Naive thymus-derived CD4-positive, alpha-beta T cell (primary cell): ENCODE data around the gene PPP1CA. TPM values are rescaled to one million over a fixed set of nuclear protein-coding genes. Genes with fewer than 3 reads are reported as not detected.
"Not testable (repeated sequence)": the region's sequence is repeated elsewhere in the genome, so short reads cannot be mapped to it uniquely, and the experiment has no call there.

ENCODE experiments used
- ATAC-seq: fragments of 150-1000 bp; cut with Tn5 transposase; 2 replicates; pipeline ENCODE4 v1.10.0; 2021; ENCODE audit warnings: mild to moderate bottlenecking, moderate library complexity
- CTCF ChIA-PET: fragments of 350-600 bp; sonication (Branson Sonifier 250); formaldehyde crosslinking; loops from one replicate; lab custom pipeline; 2021; ENCODE audit warnings: antibody characterized with exemption; lab: Charles Lee
- POLR2A ChIA-PET: fragments of 350-600 bp; sonication (Branson Sonifier 250); formaldehyde crosslinking; loops from one replicate; lab custom pipeline; 2021; ENCODE audit warnings: antibody characterized with exemption, inconsistent platforms; lab: Charles Lee
- DNase-seq, 9 donors: peaks; one replicate each; pipeline versions ENCODE4 v3.0.0 to v3.0.0-alpha.2; 2020 to 2022; ENCODE audit warnings: mixed read lengths in 1 of 9
- H3K27ac ChIP-seq: one replicate; pipeline ENCODE4 v1.7.0; 2013; ENCODE audit warnings: mild to moderate bottlenecking, low read depth, low read length, moderate library complexity
- H3K27me3 ChIP-seq, 2 donors: one replicate each; pipeline ENCODE4 v1.7.0; 2013; ENCODE audit warnings: low read length in 2 of 2, mild to moderate bottlenecking in 2 of 2, moderate library complexity in 2 of 2; ENCODE audit not compliant: control insufficient read depth in 2 of 2, insufficient read depth in 2 of 2
- H3K36me3 ChIP-seq, 3 experiments: 1 replicate in 2 of 3; 2 replicates in 1 of 3; pipeline ENCODE4 v1.7.0; 2013; ENCODE audit warnings: low read length in 3 of 3, mild to moderate bottlenecking in 3 of 3, moderate library complexity in 1 of 3; ENCODE audit not compliant: insufficient read depth in 3 of 3, control insufficient read depth in 2 of 3
- H3K4me1 ChIP-seq, 2 donors: one replicate each; pipeline ENCODE4 v1.7.0; 2013; ENCODE audit warnings: low read length in 2 of 2, mild to moderate bottlenecking in 2 of 2, moderate library complexity in 1 of 2; ENCODE audit not compliant: control insufficient read depth in 2 of 2, insufficient read depth in 2 of 2
- H3K4me3 ChIP-seq: 2 replicates; pipeline ENCODE4 v1.7.0; 2013; ENCODE audit warnings: mild to moderate bottlenecking, low read length
- H3K9me3 ChIP-seq, 3 experiments: 1 replicate in 2 of 3; 2 replicates in 1 of 3; pipeline ENCODE4 v1.7.0; 2013; ENCODE audit warnings: low read length in 3 of 3; ENCODE audit not compliant: control insufficient read depth in 2 of 3
- H3K27ac Mint-ChIP-seq, 9 donors: one replicate each; pipeline ENCODE4 v1.8.0; 2020 to 2022; ENCODE audit warnings: mixed read lengths in 9 of 9, mild to moderate bottlenecking in 8 of 9, moderate library complexity in 5 of 9, inconsistent platforms in 2 of 9
- H3K27me3 Mint-ChIP-seq, 5 donors: one replicate each; pipeline ENCODE4 v1.8.0; 2021 to 2022; ENCODE audit warnings: mixed read lengths in 5 of 5, mild to moderate bottlenecking in 1 of 5
- H3K36me3 Mint-ChIP-seq, 5 donors: one replicate each; pipeline ENCODE4 v1.8.0; 2020 to 2022; ENCODE audit warnings: mixed read lengths in 5 of 5, mild to moderate bottlenecking in 3 of 5, inconsistent platforms in 1 of 5
- H3K4me1 Mint-ChIP-seq, 7 donors: one replicate each; pipeline ENCODE4 v1.8.0; 2020 to 2022; ENCODE audit warnings: mixed read lengths in 7 of 7, mild to moderate bottlenecking in 3 of 7, inconsistent platforms in 1 of 7
- H3K4me3 Mint-ChIP-seq, 10 donors: one replicate each; pipeline ENCODE4 v1.8.0; 2020 to 2022; ENCODE audit warnings: mild to moderate bottlenecking in 10 of 10, mixed read lengths in 10 of 10, moderate library complexity in 6 of 10, inconsistent platforms in 2 of 10
- H3K9me3 Mint-ChIP-seq, 11 donors: one replicate each; pipeline ENCODE4 v1.8.0; 2020 to 2022; ENCODE audit warnings: mixed read lengths in 11 of 11, mild to moderate bottlenecking in 4 of 11, inconsistent platforms in 1 of 11, moderate library complexity in 1 of 11
- intact Hi-C, 2 donors: fragments of 100-400 bp; cut with micrococcal nuclease; formaldehyde crosslinking; loops; one replicate each; pipeline ENCODE4 v1.15.1; 2023
- polyA plus RNA-seq, 2 donors: library from polyadenylated mRNA; unstranded; fragments of 300-500 nt; fragmentation: Illumina TruSeq; gene quantifications; one replicate each; pipeline ENCODE4 v1.2.3, GENCODE V29; 2021
- total RNA-seq, 6 experiments: library from RNA in 5 of 6; stranded (reverse) in 5 of 6; gene quantifications; 1 replicate in 5 of 6; 2 replicates in 1 of 6; pipeline ENCODE4 v1.2.3 and lab custom pipeline; 2021 to 2026

The PPP1CA gene
- total and polyA plus RNA-seq, 7 experiments from 2014 or later: 83.0 to 363 (median 150) TPM

DNA sequence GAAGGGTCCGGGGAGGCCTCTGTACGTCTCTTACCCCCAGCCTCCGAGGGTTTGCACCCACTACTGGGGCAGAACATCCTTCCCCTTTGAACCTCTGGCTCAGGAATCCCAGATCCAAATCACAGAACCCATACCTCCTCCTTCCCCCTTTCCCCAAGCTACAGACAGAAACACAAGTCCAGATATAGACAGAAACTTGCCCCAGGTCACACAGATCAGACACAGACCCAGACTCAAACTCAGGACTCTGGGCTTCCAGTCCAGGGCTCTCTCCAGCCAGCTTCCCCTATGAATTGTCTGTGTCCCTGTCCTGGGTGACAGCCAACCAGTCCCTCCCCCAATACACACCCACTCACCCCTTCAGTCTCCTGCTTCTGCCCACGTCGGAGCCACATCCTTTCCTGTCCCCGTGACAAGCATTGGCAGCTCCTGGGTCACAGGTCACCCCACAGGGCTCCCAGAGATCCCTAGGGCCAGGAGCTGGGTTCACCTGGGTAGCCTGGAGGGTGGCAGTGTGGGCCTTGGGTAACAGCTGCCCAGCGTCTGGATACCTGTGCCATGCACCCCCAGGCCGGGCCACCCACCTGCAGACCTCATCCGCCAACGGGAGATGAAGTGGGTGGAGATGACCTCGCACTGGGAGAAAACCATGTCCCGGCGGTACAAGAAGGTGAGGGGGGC is 3.0 kb upstream of the PPP1CA start:
- H3K4me1 Mint-ChIP-seq: peaks cover 23 to 63% (median 53%) of the 10 kb centered on the region in 7 donors
- peak in 6 of 9 donors; percentile 42 to 68 (median 51) for DNase-seq
- H3K27ac Mint-ChIP-seq: peak overlapping the region; percentile 85 to 96 (median 95)
- intact Hi-C loops: loop anchor here (5.0 kb wide), 2 partner anchors 132 to 228 kb away; no protein-coding TSS in a partner anchor
- no peaks in the 10 kb centered on the region for H3K27me3 Mint-ChIP-seq
- peaks cover 0 to 3% (median 0%) of the 10 kb centered on the region in 11 donors for H3K9me3 Mint-ChIP-seq
- Histone ChIP-seq H3K9me3 (no peaks in the 10 kb centered on the region), H3K36me3 (peaks cover 0 to 32% (median 5%) of the 10 kb centered on the region in 3 experiments), H3K27me3 (no peaks in the 10 kb centered on the region), H3K27ac (peak overlapping the region; percentile 87), H3K4me3 (peak overlapping the region; percentile 98), H3K4me1 (peaks cover 65 to 73% of the 10 kb centered on the region in 2 donors)
- ChIA-PET POLR2A (interaction anchor here (0.6 to 25.4 kb wide), 20 partner anchors 8 to 165 kb away, joined by 3 to 1530 read pairs (median 4); partner anchors contain the start of genes AIP, CARNS1, POLD4 and PTPRCAP), CTCF (interaction anchor here (1.0 to 6.4 kb wide), 9 partner anchors 8 to 64 kb away, joined by 3 to 67 read pairs (median 6); partner anchors contain the start of genes PTPRCAP and RAD9A)
- ATAC-seq: no peak
- H3K4me3 Mint-ChIP-seq: peak overlapping the region; percentile 90 to 100 (median 98)
- peaks cover 0 to 51% (median 11%) of the 10 kb centered on the region in 5 donors for H3K36me3 Mint-ChIP-seq

DNA sequence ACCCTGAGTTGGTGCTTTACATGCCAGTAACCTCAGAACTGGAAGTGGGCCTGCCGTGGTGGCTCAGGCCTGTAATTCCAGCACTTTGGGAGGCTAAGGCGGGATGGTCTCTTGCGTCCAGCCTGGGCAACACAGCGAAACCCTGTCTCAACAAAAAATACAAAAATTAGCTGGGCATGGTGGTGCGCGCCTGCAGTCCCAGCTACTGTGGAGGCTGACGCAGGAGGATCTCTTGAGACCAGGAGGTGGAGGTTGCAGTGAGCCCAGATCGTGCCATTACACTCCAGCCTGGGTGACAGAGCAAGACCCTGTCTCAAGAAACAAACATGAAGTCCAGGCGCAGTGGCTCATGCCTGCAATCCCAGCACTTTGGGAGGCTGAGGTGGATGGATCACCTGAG is 1.4 kb upstream of the PPP1CA start:
- H3K9me3 ChIP-seq, DNase-seq, H3K9me3 Mint-ChIP-seq, ATAC-seq, H3K27me3 ChIP-seq, H3K27me3 Mint-ChIP-seq: not testable (repeated sequence)
- ChIA-PET POLR2A (interaction anchor here (0.8 to 25.4 kb wide), 20 partner anchors 12 to 282 kb away, joined by 3 to 1530 read pairs (median 6); partner anchors contain the start of genes AIP, CARNS1, POLD4 and PTPRCAP), CTCF (interaction anchor here (1.0 to 6.4 kb wide), 11 partner anchors 10 to 81 kb away, joined by 3 to 67 read pairs (median 6); partner anchors contain the start of genes PTPRCAP and RAD9A)
- Mint-ChIP-seq H3K4me3 (peak overlapping the region; percentile 90 to 100 (median 98)), H3K36me3 (peaks cover 0 to 48% (median 9%) of the 10 kb centered on the region in 5 donors), H3K4me1 (peaks cover 24 to 59% (median 52%) of the 10 kb centered on the region in 7 donors), H3K27ac (peak overlapping the region; percentile 85 to 97 (median 95))
- intact Hi-C loops: loop anchor here (1.0 to 5.0 kb wide), 10 partner anchors 8 to 229 kb away; partner anchors contain the start of genes PTPRCAP (in 2 of the 2), AIP (in 1 of the 2) and RPS6KB2 (in 1 of the 2)
- Histone ChIP-seq H3K36me3 (peaks cover 8 to 45% (median 15%) of the 10 kb centered on the region in 3 experiments), H3K4me3 (peak overlapping the region; percentile 98), H3K4me1 (peaks cover 61 to 63% of the 10 kb centered on the region in 2 donors), H3K27ac (peak overlapping the region; percentile 87)

DNA sequence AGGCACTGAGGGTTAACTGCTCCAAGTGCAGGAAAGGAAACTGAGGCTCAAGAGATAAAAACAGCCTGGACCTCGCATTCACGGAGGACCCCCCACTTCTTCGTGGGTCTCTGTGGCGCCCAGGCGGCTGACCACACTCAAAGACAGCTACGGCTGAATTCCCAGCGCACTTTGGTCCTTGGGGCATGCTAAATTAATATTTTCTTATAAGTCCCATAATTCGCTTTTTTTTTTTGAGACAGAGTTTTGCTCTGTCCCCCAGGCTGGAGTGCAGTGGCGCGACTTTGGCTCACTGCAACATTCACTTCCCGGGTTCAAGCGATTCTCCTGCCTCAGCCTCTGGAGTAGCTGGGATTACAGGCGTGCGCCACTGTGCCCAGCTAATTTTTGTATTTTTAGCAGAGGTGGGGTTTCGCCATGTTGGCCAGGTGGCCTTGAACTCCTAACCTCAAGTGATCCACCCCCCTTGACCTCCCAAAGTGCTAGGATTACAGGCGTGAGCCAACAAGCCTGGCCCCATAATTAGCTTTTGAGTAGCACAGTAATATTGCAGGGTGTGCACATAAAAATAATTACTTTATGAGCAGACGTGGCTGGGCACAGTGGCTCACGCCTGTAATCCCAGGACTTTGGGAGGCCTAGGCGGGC is 658 bp upstream of the PPP1CA start:
- not testable (repeated sequence) for H3K27me3 ChIP-seq, H3K27me3 Mint-ChIP-seq, H3K9me3 ChIP-seq, ATAC-seq, H3K9me3 Mint-ChIP-seq
- H3K4me3 Mint-ChIP-seq: peak overlapping the region; percentile 72 to 100 (median 96)
- peak in 2 of 9 donors; percentile 13 to 38 for DNase-seq
- CTCF ChIA-PET: interaction anchor here (0.6 to 6.4 kb wide), 14 partner anchors 11 to 260 kb away, joined by 3 to 67 read pairs (median 4); partner anchors contain the start of genes PITPNM1 and PTPRCAP
- peak overlapping the region; percentile 87 for H3K27ac ChIP-seq
- intact Hi-C loops: loop anchor here (1.0 to 5.0 kb wide), 6 partner anchors 19 to 230 kb away; partner anchors contain the start of genes AIP (in 1 of the 2) and RPS6KB2 (in 1 of the 2)
- peak overlapping the region; percentile 66 to 97 (median 95) for H3K27ac Mint-ChIP-seq
- peaks cover 23 to 59% (median 52%) of the 10 kb centered on the region in 7 donors for H3K4me1 Mint-ChIP-seq
- POLR2A ChIA-PET: interaction anchor here (0.6 to 25.4 kb wide), 26 partner anchors 9 to 281 kb away, joined by 3 to 1530 read pairs (median 6); partner anchors contain the start of genes AIP, ANKRD13D, CARNS1 and PITPNM1
- H3K36me3 ChIP-seq: peaks cover 14 to 53% (median 19%) of the 10 kb centered on the region in 3 experiments
- H3K36me3 Mint-ChIP-seq: peaks cover 0 to 49% (median 7%) of the 10 kb centered on the region in 5 donors
- peaks cover 58 to 63% of the 10 kb centered on the region in 2 donors for H3K4me1 ChIP-seq
- peak overlapping the region; percentile 98 for H3K4me3 ChIP-seq

DNA sequence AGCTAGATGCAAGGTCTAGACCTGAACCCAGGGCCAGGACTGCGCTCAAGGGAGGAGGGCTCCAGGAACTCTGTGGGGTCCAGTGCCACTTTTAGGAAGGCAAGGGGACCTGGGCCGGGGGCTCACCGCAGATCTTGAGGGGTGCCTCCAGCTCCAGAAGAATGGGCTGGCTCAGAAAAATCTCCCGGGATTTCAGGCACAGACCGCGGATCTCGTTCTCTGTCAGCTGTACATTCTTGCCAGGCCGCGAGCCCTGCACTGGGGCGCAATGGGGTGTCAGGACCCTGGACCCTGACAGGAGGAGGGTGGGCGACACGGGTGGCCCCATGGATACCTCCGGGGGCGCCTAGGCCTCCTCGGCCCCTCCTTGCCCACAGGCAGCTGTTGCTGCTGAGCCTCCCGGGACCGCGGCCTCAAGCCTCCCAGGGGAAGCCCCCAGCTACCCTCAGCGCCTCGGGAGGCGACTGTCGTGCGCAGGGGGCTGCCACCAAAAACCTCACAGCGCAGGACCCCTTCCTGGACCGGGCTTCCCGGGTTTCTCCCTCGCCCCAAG is 640 bp downstream of the PPP1CA start:
- POLR2A ChIA-PET: interaction anchor here (0.5 to 25.4 kb wide), 28 partner anchors 8 to 747 kb away, joined by 3 to 1530 read pairs (median 6); partner anchors contain the start of genes AIP, ANKRD13D, CARNS1 and CDK2AP2
- peaks cover 53 to 59% of the 10 kb centered on the region in 2 donors for H3K4me1 ChIP-seq
- Mint-ChIP-seq H3K27me3 (no peaks in the 10 kb centered on the region), H3K36me3 (peaks cover 0 to 38% (median 4%) of the 10 kb centered on the region in 5 donors), H3K4me3 (peak overlapping the region; percentile 86 to 99 (median 92)), H3K4me1 (peaks cover 22 to 59% (median 51%) of the 10 kb centered on the region in 7 donors), H3K27ac (peak overlapping the region; percentile 80 to 90 (median 84)), H3K9me3 (peaks cover 0 to 3% (median 0%) of the 10 kb centered on the region in 11 donors)
- no peaks in the 10 kb centered on the region for H3K9me3 ChIP-seq
- ATAC-seq (no peak), DNase-seq (peak in 1 of 9 donors; percentile 39)
- H3K27ac ChIP-seq: peak overlapping the region; percentile 81
- CTCF ChIA-PET: interaction anchor here (0.7 to 6.4 kb wide), 18 partner anchors 9 to 104 kb away, joined by 3 to 67 read pairs (median 4); partner anchors contain the start of genes AIP, PITPNM1, POLD4 and PTPRCAP
- H3K27me3 ChIP-seq: no peaks in the 10 kb centered on the region
- H3K36me3 ChIP-seq: peaks cover 14 to 61% (median 19%) of the 10 kb centered on the region in 3 experiments
- peak overlapping the region; percentile 79 for H3K4me3 ChIP-seq
- intact Hi-C loops: loop anchor here (1.0 to 5.0 kb wide), 7 partner anchors 10 to 231 kb away; partner anchors contain the start of genes RAD9A (in 2 of the 2), TMEM134 (in 2 of the 2), CDK2AP2 (in 1 of the 2) and POLD4 (in 1 of the 2)

DNA sequence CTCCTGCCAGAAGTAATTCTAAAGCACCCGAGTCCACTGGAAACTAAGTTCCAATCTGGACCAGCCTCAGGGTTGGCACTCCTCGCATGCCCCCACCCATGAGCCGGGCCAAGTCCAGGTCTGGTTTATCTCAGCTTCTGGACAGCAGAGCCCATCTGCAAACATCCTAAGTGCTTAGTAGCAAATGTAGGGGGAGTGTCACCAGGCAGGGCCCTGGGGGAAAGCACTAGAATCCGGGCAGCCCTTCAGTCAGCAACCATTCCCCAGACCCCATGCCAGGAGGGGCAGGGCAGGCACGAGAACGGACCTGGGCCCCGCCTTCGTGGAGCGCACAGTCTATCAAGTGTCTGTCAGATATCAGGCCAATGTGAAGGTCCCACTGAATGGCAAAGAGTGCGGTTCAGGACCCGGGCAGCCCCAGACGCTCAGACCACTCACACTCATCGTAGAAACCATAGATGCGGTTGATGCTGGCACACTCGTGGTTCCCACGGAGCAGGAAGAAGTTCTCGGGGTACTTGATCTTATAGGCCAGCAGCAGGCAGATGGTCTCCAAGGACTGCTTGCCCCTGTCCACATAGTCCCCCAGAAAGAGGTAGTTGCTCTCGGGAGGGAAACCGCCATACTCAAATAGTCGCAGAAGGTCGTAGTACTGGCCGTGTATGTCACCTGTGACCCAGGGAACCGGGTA is 1.3 kb downstream of the PPP1CA start:
- Mint-ChIP-seq H3K27me3 (no peaks in the 10 kb centered on the region), H3K27ac (peak overlapping the region; percentile 80 to 90 (median 84)), H3K36me3 (peaks cover 0 to 35% (median 4%) of the 10 kb centered on the region in 5 donors), H3K4me3 (peak overlapping the region; percentile 86 to 99 (median 92)), H3K4me1 (peaks cover 22 to 55% (median 48%) of the 10 kb centered on the region in 7 donors), H3K9me3 (peaks cover 0 to 3% (median 0%) of the 10 kb centered on the region in 11 donors)
- no peaks in the 10 kb centered on the region for H3K9me3 ChIP-seq
- H3K27me3 ChIP-seq: no peaks in the 10 kb centered on the region
- DNase-seq (no peak), ATAC-seq (no peak)
- peak overlapping the region; percentile 79 for H3K4me3 ChIP-seq
- H3K36me3 ChIP-seq: peaks cover 13 to 59% (median 14%) of the 10 kb centered on the region in 3 experiments
- intact Hi-C loops: loop anchor here (5.0 kb wide), 2 partner anchors 128 to 232 kb away; no protein-coding TSS in a partner anchor
- CTCF ChIA-PET: interaction anchor here (0.9 to 6.4 kb wide), 13 partner anchors 9 to 230 kb away, joined by 3 to 67 read pairs (median 4); partner anchors contain the start of genes AIP, PITPNM1, PTPRCAP and RAD9A
- H3K4me1 ChIP-seq: peaks cover 46 to 54% of the 10 kb centered on the region in 2 donors
- peak overlapping the region; percentile 81 for H3K27ac ChIP-seq
- POLR2A ChIA-PET: interaction anchor here (0.7 to 25.4 kb wide), 20 partner anchors 10 to 161 kb away, joined by 3 to 1530 read pairs (median 8); partner anchors contain the start of genes AIP, CARNS1, PITPNM1 and POLD4
